ENCODE data around the gene PLCL1.

GRCh38 chr2:198146346-198146940 lies 342.1 kb downstream of the PLCL1 start:
- no peak for TF ChIP-seq EZH2 (IDR thresholded peaks at IDR 0.05; ENCODE audit: borderline replicate concordance, low read length)
- TF ChIP-seq, protein P1, sequence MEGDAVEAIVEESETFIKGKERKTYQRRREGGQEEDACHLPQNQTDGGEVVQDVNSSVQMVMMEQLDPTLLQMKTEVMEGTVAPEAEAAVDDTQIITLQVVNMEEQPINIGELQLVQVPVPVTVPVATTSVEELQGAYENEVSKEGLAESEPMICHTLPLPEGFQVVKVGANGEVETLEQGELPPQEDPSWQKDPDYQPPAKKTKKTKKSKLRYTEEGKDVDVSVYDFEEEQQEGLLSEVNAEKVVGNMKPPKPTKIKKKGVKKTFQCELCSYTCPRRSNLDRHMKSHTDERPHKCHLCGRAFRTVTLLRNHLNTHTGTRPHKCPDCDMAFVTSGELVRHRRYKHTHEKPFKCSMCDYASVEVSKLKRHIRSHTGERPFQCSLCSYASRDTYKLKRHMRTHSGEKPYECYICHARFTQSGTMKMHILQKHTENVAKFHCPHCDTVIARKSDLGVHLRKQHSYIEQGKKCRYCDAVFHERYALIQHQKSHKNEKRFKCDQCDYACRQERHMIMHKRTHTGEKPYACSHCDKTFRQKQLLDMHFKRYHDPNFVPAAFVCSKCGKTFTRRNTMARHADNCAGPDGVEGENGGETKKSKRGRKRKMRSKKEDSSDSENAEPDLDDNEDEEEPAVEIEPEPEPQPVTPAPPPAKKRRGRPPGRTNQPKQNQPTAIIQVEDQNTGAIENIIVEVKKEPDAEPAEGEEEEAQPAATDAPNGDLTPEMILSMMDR (conservative IDR thresholded peaks at IDR 0.05 in 1 of 2, IDR thresholded peaks at IDR 0.05 in 1 of 2; ENCODE audit: extremely low read depth in 1 of 2, insufficient read depth in 1 of 2, low read depth in 1 of 2, low read length in 2 of 2) = no peak
